PC-9 (cell line): ENCODE results near the gene CREBBP. TPM values are rescaled to one million over a fixed set of nuclear protein-coding genes. Genes with fewer than 3 reads are reported as not detected.
"Not testable (repeated sequence)": the region's sequence is repeated elsewhere in the genome, so short reads cannot be mapped to it uniquely, and the experiment has no call there.

ENCODE experiments used
- BruUV-seq: library from RNA; stranded (reverse); fragments of 400-500 nt; replicated peaks from 2 replicates; lab custom pipeline; 2021; lab: Mats Ljungman, UMichigan
- CTCF ChIA-PET: fragments of 300-600 bp; sonication (Branson Sonifier 250); formaldehyde crosslinking; loops from one replicate; lab custom pipeline; 2022; ENCODE audit warnings: antibody characterized with exemption; lab: Charles Lee
- POLR2A ChIA-PET: fragments of 300-600 bp; sonication (Branson Sonifier 250); formaldehyde crosslinking; loops from one replicate; lab custom pipeline; 2022; ENCODE audit warnings: antibody characterized with exemption; ENCODE audit not compliant: unreplicated experiment; lab: Charles Lee
- DNase-seq, 2 experiments: peaks; one replicate each; pipeline versions ENCODE4 v3.0.0 to v3.0.0-alpha.2; 2015 to 2022; ENCODE audit warnings: mixed read lengths in 1 of 2
- H2AFZ ChIP-seq: fragments of 200-600 bp; sonication (generic); 2 replicates; pipeline ENCODE4 v1.8.1; 2017; ENCODE audit warnings: antibody characterized with exemption
- H3F3A ChIP-seq: fragments of 200-600 bp; sonication (generic); 2 replicates; pipeline ENCODE4 v1.8.1; 2017; ENCODE audit warnings: antibody characterized with exemption, mild to moderate bottlenecking, low read depth; ENCODE audit not compliant: insufficient read depth
- H3K27ac ChIP-seq: fragments of 200-600 bp; sonication (generic); 2 replicates; pipeline ENCODE4 v1.6.1; 2016; ENCODE audit warnings: mixed run types
- H3K27me3 ChIP-seq: fragments of 200-600 bp; sonication (generic); 2 replicates; pipeline ENCODE4 v1.6.1; 2016; ENCODE audit warnings: low read depth, mixed run types; ENCODE audit not compliant: insufficient read depth
- H3K36me3 ChIP-seq: fragments of 200-600 bp; sonication (generic); 2 replicates; pipeline ENCODE4 v1.6.1; 2016; ENCODE audit warnings: low read depth, mixed run types
- H3K4me1 ChIP-seq: fragments of 200-600 bp; sonication (generic); replicated peaks from 2 replicates; pipeline ENCODE4 v1.6.1; 2016; ENCODE audit warnings: mixed run types; ENCODE audit not compliant: insufficient read depth
- H3K4me2 ChIP-seq: fragments of 200-600 bp; sonication (generic); 2 replicates; pipeline ENCODE4 v1.6.1; 2017; ENCODE audit warnings: mixed run types
- H3K4me3 ChIP-seq: fragments of 200-600 bp; sonication (generic); 2 replicates; pipeline ENCODE4 v1.6.1; 2016; ENCODE audit warnings: mixed run types
- H3K79me2 ChIP-seq: fragments of 200-600 bp; sonication (generic); 2 replicates; pipeline ENCODE4 v1.6.1; 2017; ENCODE audit warnings: low read depth, mixed run types
- H3K9me2 ChIP-seq: fragments of 200-600 bp; sonication (generic); 2 replicates; pipeline ENCODE4 v1.8.1; 2017; ENCODE audit warnings: mild to moderate bottlenecking; ENCODE audit not compliant: insufficient read depth
- H3K9me3 ChIP-seq: fragments of 200-600 bp; sonication (generic); 2 replicates; pipeline ENCODE4 v1.8.1; 2016; ENCODE audit warnings: low read depth; ENCODE audit not compliant: insufficient read depth
- H4K20me1 ChIP-seq: fragments of 200-600 bp; sonication (generic); 2 replicates; pipeline ENCODE4 v1.8.1; 2017; ENCODE audit not compliant: insufficient read depth
- EZH2 ChIP-seq: fragments of 200-600 bp; sonication (generic); IDR thresholded peaks from 2 replicates; pipeline ENCODE4 v1.8.0; 2017; ENCODE audit warnings: antibody characterized with exemption, low read depth
- intact Hi-C: fragments of 100-400 bp; cut with micrococcal nuclease; formaldehyde crosslinking; loops from one replicate; pipeline ENCODE4 v1.10.0; 2022; ENCODE audit not compliant: unreplicated experiment
- total RNA-seq: library from RNA; stranded (reverse); gene quantifications from 2 replicates; pipeline ENCODE4 v1.2.3, GENCODE V29; 2021
- TF ChIP-seq, protein P1 (sequence below): fragments of 200-600 bp; sonication (generic); conservative IDR thresholded peaks from 2 replicates; pipeline ENCODE4 v1.6.1; 2017; ENCODE audit warnings: mixed run types, antibody characterized with exemption, mild to moderate bottlenecking, moderate library complexity

The CREBBP gene
- total RNA-seq, 1 experiment from 2014 or later, result 74.9 TPM

- Histone ChIP-seq H3K36me3 (no peaks in the 10 kb centered on the region), H3K4me3 (no peak overlapping the region), H4K20me1 (no peaks in the 10 kb centered on the region), H3K9me2 (no peaks in the 10 kb centered on the region), H2AFZ (no peak overlapping the region), H3K4me1 (no peaks in the 10 kb centered on the region), H3F3A (no peaks in the 10 kb centered on the region), H3K4me2 (no peak overlapping the region), H3K27me3 (peaks cover 6% of the 10 kb centered on the region; the same call in 1 of the 2 replicates), H3K27ac (no peak overlapping the region), H3K9me3 (no peaks in the 10 kb centered on the region), H3K79me2 (no peaks in the 10 kb centered on the region)
- BruUV-seq, result no TSS peak
- ChIA-PET CTCF (interaction anchor here (0.6 kb wide), 1 partner anchor 11 kb away, joined by 5 read pairs; no protein-coding TSS in a partner anchor), POLR2A (interaction anchor here (0.6 kb wide), 1 partner anchor 30 kb away, joined by 4 read pairs; no protein-coding TSS in a partner anchor)
- TF ChIP-seq EZH2, result no peak
- TF ChIP-seq, protein P1, sequence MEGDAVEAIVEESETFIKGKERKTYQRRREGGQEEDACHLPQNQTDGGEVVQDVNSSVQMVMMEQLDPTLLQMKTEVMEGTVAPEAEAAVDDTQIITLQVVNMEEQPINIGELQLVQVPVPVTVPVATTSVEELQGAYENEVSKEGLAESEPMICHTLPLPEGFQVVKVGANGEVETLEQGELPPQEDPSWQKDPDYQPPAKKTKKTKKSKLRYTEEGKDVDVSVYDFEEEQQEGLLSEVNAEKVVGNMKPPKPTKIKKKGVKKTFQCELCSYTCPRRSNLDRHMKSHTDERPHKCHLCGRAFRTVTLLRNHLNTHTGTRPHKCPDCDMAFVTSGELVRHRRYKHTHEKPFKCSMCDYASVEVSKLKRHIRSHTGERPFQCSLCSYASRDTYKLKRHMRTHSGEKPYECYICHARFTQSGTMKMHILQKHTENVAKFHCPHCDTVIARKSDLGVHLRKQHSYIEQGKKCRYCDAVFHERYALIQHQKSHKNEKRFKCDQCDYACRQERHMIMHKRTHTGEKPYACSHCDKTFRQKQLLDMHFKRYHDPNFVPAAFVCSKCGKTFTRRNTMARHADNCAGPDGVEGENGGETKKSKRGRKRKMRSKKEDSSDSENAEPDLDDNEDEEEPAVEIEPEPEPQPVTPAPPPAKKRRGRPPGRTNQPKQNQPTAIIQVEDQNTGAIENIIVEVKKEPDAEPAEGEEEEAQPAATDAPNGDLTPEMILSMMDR, result no peak
- intact Hi-C loops, result no loop called here
- no peak for DNase-seq
Observed at GRCh38 chr16:3915426-3916260, 35.1 kb upstream of the CREBBP start.

- no peaks in the 10 kb centered on the region for H3K9me3 ChIP-seq
- intact Hi-C loops, result no loop called here
- POLR2A ChIA-PET, result no interaction called here
- H2AFZ ChIP-seq, result no peak overlapping the region
- H3K9me2 ChIP-seq, result no peaks in the 10 kb centered on the region
- peaks cover 5% of the 10 kb centered on the region; the same call in 1 of the 2 replicates for H3K27me3 ChIP-seq
- DNase-seq, result no peak
- no peaks in the 10 kb centered on the region for H4K20me1 ChIP-seq
- no peak overlapping the region for H3K4me2 ChIP-seq
- H3K79me2 ChIP-seq, result no peaks in the 10 kb centered on the region
- CTCF ChIA-PET, result no interaction called here
- H3K4me3 ChIP-seq, result no peak overlapping the region
- H3F3A ChIP-seq, result no peaks in the 10 kb centered on the region
- no peak for TF ChIP-seq EZH2
- TF ChIP-seq, protein P1, result no peak
- no peaks in the 10 kb centered on the region for H3K4me1 ChIP-seq
- H3K27ac ChIP-seq, result no peak overlapping the region
- H3K36me3 ChIP-seq, result no peaks in the 10 kb centered on the region
- BruUV-seq, result no TSS peak
Observed at GRCh38 chr16:3912897-3913296, 32.4 kb upstream of the CREBBP start.

- no TSS peak for BruUV-seq
- Histone ChIP-seq H3K4me3 (no peak overlapping the region), H3K9me3 (no peaks in the 10 kb centered on the region), H3K9me2 (no peaks in the 10 kb centered on the region), H3K4me1 (no peaks in the 10 kb centered on the region), H3K79me2 (no peaks in the 10 kb centered on the region), H3K36me3 (no peaks in the 10 kb centered on the region), H3F3A (no peaks in the 10 kb centered on the region), H4K20me1 (no peaks in the 10 kb centered on the region), H3K4me2 (no peak overlapping the region), H3K27me3 (peaks cover 5% of the 10 kb centered on the region; the same call in 1 of the 2 replicates), H2AFZ (no peak overlapping the region), H3K27ac (no peak overlapping the region)
- intact Hi-C loops, result no loop called here
- no peak for DNase-seq
- CTCF ChIA-PET, result no interaction called here
- TF ChIP-seq, protein P1, result no peak
- no peak for TF ChIP-seq EZH2
- POLR2A ChIA-PET, result no interaction called here
Observed at GRCh38 chr16:3912373-3912772, 31.9 kb upstream of the CREBBP start.

- POLR2A ChIA-PET, BruUV-seq, H3K36me3 ChIP-seq, H3K9me2 ChIP-seq, H2AFZ ChIP-seq, H3K4me2 ChIP-seq, H4K20me1 ChIP-seq, DNase-seq, H3K4me3 ChIP-seq, H3K27ac ChIP-seq, intact Hi-C loops, CTCF ChIA-PET, H3K27me3 ChIP-seq, H3K9me3 ChIP-seq, H3K4me1 ChIP-seq, H3F3A ChIP-seq, H3K79me2 ChIP-seq: not testable (repeated sequence)
Observed at GRCh38 chr16:3911741-3912140, 31.2 kb upstream of the CREBBP start.
